GM21576 (cell line): Measurements from ENCODE around the gene NKX6-2.

Experiments used
- ATAC-seq: cut with Tn5 transposase; IDR thresholded peaks from one replicate; pipeline ENCODE4 v1.9.1; 2021; ENCODE audit warnings: mild to moderate bottlenecking, moderate library complexity; ENCODE audit not compliant: unreplicated experiment

NKX6-2 gene

DNA sequence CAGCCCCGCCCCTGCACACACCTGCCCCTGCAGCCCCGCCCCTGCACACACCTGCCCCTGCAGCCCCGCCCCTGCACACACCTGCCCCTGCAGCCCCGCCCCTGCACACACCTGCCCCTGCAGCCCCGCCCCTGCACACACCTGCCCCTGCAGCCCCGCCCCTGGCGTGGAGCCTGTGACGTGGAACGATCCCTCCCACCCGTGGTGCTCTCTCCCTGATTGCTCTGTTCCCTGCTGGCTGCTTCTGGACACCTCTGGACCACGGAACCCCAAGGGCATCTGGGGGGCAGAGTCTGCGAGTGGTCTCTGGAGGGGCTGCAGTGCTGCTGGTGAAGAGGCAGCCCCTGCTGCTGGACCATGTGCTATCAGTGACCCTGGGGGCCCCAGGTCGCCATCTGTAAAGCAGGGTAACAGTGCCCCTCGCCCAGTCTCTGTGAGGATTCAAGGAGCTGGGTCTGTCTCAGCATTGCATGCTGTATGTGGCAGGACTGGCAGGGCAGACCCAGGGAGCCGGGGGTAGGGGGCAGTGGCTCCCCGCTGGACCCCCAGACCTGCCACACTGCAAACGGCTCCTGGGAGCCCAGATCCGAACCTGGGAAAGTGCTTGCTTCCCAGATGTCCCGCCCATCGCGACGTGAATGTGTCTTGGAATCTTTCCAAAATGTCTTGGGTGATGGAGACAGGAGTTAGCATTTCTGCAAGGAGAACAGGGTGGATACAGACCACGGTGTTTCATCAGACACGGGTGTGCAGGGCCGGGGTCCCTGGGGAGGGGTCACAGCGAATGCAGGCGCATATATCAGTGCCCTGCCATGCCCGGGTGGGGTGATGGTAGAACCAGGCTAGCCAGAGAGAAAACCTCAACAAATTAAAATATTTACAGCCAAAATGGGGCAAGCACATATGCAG lies 27.9 kb upstream of the NKX6-2 start:
- ATAC-seq: no peak

- no peak for ATAC-seq
Observed at GRCh38 chr10:132813001-132813401, 27.1 kb upstream of the NKX6-2 start.

- no peak for ATAC-seq
Observed at GRCh38 chr10:132812520-132812919, 26.6 kb upstream of the NKX6-2 start.

DNA sequence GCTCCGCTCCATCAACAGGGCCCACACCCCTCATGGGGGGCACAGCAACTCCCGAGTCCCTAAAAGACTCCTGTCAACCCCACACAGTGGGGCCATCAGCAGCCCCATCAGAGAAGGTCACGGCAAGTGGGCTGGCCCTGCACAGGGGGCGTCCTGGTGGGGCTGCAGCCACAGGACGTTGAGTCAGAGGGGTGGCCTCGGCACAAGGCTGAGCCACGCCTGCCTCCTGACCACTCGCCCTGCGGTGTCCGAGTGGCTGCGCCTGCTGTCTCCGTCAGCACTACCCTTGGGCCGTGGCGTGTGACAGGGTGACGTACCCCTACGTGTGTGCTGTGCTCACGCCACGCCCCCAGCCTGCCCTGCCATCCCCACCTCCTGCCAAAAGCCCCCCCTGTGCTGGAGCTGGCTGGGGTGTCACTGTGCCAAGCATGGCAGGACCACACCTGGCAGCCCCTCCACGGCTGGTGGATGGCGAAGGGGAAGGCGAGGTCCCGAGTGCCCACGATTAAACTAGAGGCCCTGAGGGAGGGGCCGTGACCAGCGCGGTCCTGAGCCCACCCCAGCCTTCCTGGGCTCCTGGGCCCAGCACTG lies 26.0 kb upstream of the NKX6-2 start:
- no peak for ATAC-seq

DNA sequence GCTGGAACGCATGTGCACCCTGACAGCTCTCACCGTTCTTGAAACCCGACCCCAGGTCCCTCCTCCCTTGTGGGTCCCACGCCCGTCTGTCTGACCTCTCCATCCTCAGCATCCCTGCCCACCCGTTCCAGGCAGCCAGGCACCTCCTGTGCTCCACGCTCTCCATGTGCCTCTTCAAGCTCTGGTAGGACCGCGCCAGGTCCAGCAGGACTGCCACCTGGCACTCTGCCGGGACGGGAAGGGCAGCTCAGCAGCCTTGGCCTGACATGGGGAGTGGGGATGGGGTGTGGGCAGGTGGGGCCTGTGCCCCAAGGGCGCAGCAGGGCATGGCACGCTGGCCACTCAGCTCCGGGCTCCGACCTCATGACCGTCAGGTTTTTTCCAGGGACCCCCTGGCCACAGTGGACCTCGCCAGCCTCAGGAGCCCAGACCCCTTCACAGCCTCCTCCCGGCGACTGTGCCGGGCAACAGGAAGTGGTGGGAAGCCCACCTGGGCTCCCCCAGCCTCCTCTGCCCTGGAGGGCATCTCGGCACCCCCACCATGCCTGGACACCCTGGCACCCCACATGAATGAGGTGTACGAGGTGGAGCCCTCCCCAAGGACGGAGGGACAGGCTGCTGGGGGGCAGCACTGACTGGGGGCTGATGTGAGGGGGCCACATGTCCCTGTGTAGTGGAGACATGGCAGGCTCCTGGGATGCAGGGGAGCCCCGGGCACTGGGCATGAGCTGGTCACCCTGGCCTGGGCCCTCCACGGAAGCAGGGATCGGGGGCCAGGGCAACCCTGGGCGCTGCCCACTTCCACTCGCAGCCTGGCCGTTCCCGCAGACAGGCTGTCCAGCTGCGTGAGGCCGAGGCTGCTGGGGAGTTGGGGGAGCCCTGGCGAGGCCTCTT lies 25.1 kb upstream of the NKX6-2 start:
- ATAC-seq: no peak

GRCh38 chr10:132810141-132810806 lies 24.3 kb upstream of the NKX6-2 start:
- no peak for ATAC-seq

GRCh38 chr10:132809232-132810140 lies 23.5 kb upstream of the NKX6-2 start:
- no peak for ATAC-seq

- no peak for ATAC-seq
Observed at GRCh38 chr10:132808383-132809231, 22.7 kb upstream of the NKX6-2 start.

GRCh38 chr10:132807621-132808049 lies 21.7 kb upstream of the NKX6-2 start:
- no peak for ATAC-seq

DNA sequence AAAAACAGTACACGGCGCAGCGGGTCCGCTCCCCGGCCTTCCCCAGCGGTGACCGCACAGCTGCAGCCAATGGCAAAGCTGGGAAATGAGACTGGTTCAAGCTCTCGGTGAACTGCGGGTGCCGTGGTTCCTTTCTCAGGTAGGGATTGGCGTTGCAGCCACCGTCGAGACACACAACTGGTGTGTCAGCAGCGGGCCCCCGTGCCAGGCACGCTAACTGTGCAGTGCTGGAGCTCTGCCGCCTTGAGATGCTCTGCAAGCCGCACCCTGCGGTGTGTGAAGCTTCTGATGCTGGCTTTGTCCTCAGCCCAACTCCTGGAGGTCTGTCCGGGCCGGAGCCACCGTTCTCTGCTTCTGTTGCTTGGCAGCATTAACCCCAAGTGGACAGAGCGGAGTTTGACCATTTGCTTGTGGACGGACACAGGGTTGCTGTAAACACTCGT lies 20.6 kb upstream of the NKX6-2 start:
- ATAC-seq: no peak

DNA sequence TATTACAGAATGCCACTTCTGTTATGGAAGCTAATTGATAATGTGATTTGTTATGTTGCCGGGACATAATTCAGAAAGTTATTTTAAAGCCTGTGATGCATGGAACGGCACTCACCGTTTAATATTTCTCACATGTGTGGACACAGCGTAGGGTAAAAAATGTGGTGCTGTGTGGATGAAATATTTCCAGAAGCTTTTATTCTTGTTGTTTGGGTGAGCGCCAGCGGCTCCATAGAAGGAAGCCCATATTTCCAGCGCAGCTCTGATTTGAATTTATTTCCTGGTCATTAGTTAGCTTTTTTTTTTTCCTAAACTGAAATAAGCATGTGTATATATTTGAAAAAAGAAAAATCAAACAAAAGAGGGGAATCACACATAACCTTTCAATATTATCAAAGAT lies 20.2 kb upstream of the NKX6-2 start:
- no peak for ATAC-seq

DNA sequence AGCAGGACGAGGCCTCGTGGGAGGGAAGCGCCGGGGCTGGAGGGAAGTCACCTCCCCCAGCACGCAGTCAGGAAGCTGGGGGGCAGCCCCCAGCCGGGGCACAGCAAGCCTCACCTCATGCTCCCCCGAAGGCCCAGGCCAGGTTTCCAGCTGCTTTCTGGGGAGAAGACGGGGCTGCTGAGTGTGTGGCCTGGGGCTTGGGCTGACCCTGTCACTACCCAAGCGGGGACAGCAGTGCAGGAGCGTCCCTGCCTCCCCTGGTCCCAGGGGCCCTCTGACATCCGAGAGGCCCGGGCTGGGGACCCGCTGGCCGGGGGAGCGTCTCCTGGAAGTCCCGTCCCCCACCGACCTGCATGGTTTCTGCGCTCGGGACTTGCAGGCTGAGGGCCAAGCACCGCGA lies 19.7 kb upstream of the NKX6-2 start:
- ATAC-seq: no peak

DNA sequence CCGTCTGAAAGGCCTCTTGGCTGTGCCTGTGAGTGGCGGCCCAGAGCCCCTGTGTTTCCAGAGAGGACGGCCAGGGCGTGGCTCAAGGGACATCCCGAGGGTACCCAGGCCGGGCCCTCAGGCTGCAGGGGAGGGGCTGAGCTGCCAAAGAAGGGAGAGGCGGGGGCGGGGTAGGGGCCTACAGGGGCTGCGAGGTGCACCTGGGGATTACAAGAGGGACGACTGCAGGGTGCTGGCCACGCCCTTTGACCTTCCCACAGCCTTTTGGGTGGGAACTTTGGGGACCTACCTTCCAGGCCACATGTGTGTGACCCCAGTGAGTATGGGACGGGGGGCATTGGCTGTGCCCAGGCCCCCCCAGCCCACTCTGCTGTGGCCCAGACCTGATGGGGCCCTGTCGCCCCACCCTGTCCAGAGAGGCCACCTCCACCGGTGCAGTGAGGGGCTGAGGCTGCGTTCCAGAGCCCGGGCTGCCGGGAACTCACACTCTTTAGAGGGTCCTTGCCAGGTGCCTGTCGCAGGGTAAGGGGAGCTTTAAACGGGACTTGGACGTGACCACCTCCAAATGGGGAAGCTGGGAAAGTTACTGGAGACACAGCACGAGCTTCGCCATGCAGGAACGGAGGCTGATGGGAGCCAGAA lies 19.0 kb upstream of the NKX6-2 start:
- no peak for ATAC-seq

- no peak for ATAC-seq
Observed at GRCh38 chr10:132804287-132804686, 18.3 kb upstream of the NKX6-2 start.

GRCh38 chr10:132803416-132804210 lies 17.7 kb upstream of the NKX6-2 start:
- ATAC-seq: no peak

DNA sequence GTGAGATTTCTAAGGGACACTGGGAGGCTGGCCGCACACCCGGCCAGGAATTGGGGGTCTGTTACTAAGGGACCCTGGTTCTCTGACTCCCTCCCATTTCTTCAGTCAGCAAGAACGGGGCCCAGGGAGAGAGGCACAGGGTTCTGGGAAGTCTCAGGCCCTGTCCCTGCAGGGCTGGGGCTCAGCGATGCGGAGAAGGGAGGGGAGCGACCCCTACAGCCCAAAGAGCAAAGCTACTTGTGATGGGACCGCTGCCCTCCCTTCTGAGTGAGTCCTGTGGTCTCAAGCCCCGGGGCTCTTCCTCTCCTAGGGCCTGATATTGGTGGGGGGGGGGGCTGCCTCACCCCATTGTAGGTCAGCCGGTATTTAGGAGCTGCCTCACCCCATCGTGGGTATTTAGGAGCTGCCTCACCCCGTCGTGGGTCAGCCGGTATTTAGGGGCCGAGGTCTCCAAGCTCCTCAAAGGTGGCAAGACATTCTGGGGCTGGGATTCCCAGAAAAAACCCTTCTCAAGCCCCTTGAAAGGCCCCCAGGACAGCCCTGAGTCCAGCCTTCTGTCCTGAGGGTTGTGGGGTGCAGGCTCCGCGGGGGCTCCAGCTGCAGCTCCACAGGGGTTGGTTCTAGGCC lies 16.9 kb upstream of the NKX6-2 start:
- ATAC-seq: no peak

GRCh38 chr10:132802048-132802447 lies 16.1 kb upstream of the NKX6-2 start:
- no peak for ATAC-seq
